Measurements from ENCODE around the gene FLII.
A peak's percentile ranks its signal among the peaks of the same experiment; 100 is the strongest.

FLII gene

GRCh38 chr17:18261146-18261515 lies 2.6 kb upstream of the FLII start:
- Histone ChIP-seq H3K9me3 (ENCODE audit: control insufficient read depth, insufficient read depth, low read depth, low read length) (no peaks in the 10 kb centered on the region), H3K27ac (ENCODE audit: extremely low read depth, low read depth, low read length) (peak overlapping the region; percentile 92), H3K4me1 (ENCODE audit: control insufficient read depth, insufficient read depth, low read length) (peaks cover 12% of the 10 kb centered on the region), H3K4me3 (ENCODE audit: low read depth, low read length) (peak overlapping the region; percentile 87), H3K36me3 (ENCODE audit: control insufficient read depth in 2 of 2, insufficient read depth in 1 of 2, low read length in 2 of 2) (peaks cover 0 to 45% of the 10 kb centered on the region in 2 experiments; a peak in 2 of 3 replicates)
- ChIA-PET CTCF (interaction anchor here (1.0 kb wide), 1 partner anchor 120 kb away, joined by 3 read pairs; no protein-coding TSS in a partner anchor), POLR2A (interaction anchor here (0.9 to 4.2 kb wide), 6 partner anchors 9 to 78 kb away, joined by 3 to 24 read pairs (median 5); partner anchors contain the start of genes ALKBH5, SMCR8 and TOP3A)
- TF ChIP-seq ZNF449 (tag by site-specific recombination; IDR thresholded peaks at IDR 0.05): no peak
- peak; percentile 92; the same call in 1 of the 2 replicates for TF ChIP-seq ZBTB17 (tag by site-specific recombination; IDR thresholded peaks at IDR 0.05)
- 0 out of 2 replicates have a peak, but pooled peaks have one; percentile 39 for TF ChIP-seq ZBTB8A (tag by site-specific recombination; IDR thresholded peaks at IDR 0.05)
- TF ChIP-seq ZNF394 (tag by site-specific recombination; IDR thresholded peaks at IDR 0.05; ENCODE audit: borderline replicate concordance): peak; percentile 99
- peak; percentile 21; the same call in 1 of the 2 replicates for TF ChIP-seq HOXC10 (CRISPR knock-in tag; IDR thresholded peaks at IDR 0.05)
- no peak for TF ChIP-seq ZNF26 (tag by site-specific recombination; IDR thresholded peaks at IDR 0.05)
- TF ChIP-seq HIC1 (tag by site-specific recombination; IDR thresholded peaks at IDR 0.05): 0 out of 2 replicates have a peak, but pooled peaks have one; percentile 44
- TF ChIP-seq ZNF362 (tag by site-specific recombination; IDR thresholded peaks at IDR 0.05): no peak
- TF ChIP-seq ZFHX2 (tag by site-specific recombination; conservative IDR thresholded peaks at IDR 0.05): 0 out of 2 replicates have a peak, but pooled peaks have one; percentile 22

GRCh38 chr17:18260332-18261145 lies 2.0 kb upstream of the FLII start, which contains the start of gene MIEF2:
Gene MIEF2, plus strand, starts transcription at chr17:18260662. Its CDS starts 2,059 bp downstream, at chr17:18262721.
- POLR2A ChIA-PET: interaction anchor here (0.5 to 4.2 kb wide), 7 partner anchors 10 to 1313 kb away, joined by 3 to 24 read pairs (median 5); partner anchors contain the start of genes ALKBH5, SMCR8 and TOP3A
- Histone ChIP-seq H3K36me3 (ENCODE audit: control insufficient read depth in 2 of 2, insufficient read depth in 1 of 2, low read length in 2 of 2) (peaks cover 0 to 48% of the 10 kb centered on the region in 2 experiments; a peak in 2 of 3 replicates), H3K27ac (ENCODE audit: extremely low read depth, low read depth, low read length) (peak within 1 kb of the TSS; percentile 92), H3K4me3 (ENCODE audit: low read depth, low read length) (peak within 1 kb of the TSS; percentile 87), H3K4me1 (ENCODE audit: control insufficient read depth, insufficient read depth, low read length) (peaks cover 12% of the 10 kb centered on the region), H3K9me3 (ENCODE audit: control insufficient read depth, insufficient read depth, low read depth, low read length) (no peaks in the 10 kb centered on the region)
- CTCF ChIA-PET: interaction anchor here (1.0 to 1.2 kb wide), 2 partner anchors 11 to 120 kb away, joined by 3 to 5 read pairs; no protein-coding TSS in a partner anchor
- TF ChIP-seq ZNF121 (tag by site-specific recombination; IDR thresholded peaks at IDR 0.05) (no peak), ZBTB10 (tag by site-specific recombination; IDR thresholded peaks at IDR 0.05) (peak; percentile 66; the same call in 1 of the 2 replicates), BCL6B (tag by site-specific recombination; IDR thresholded peaks at IDR 0.05) (no peak), ZNF776 (tag by site-specific recombination; IDR thresholded peaks at IDR 0.05; ENCODE audit: borderline replicate concordance) (no peak), ZNF501 (tag by site-specific recombination; IDR thresholded peaks at IDR 0.05) (peak; percentile 52; the same call in 1 of the 2 replicates), ZSCAN16 (tag by site-specific recombination; IDR thresholded peaks at IDR 0.05) (peak; percentile 83; the same call in 1 of the 2 replicates), MEIS1 (CRISPR knock-in tag; IDR thresholded peaks at IDR 0.05; ENCODE audit: borderline replicate concordance) (no peak), ZNF341 (tag by site-specific recombination; IDR thresholded peaks at IDR 0.05; ENCODE audit: low read depth) (no peak), ELK4 (IDR thresholded peaks at IDR 0.05; ENCODE audit: borderline replicate concordance, low read depth, low read length) (no peak), ZNF416 (tag by site-specific recombination; IDR thresholded peaks at IDR 0.05) (no peak)

All from HEK293 (cell line).